ENCODE measurements around the gene MPC1.

- TF ChIP-seq CTCF (IDR thresholded peaks at IDR 0.05) (no peak), POLR2A (IDR thresholded peaks at IDR 0.05) (no peak)
Observed at GRCh38 chr6:166412156-166412910, 29.6 kb upstream of the MPC1 start.
